ENCODE results near the gene OR10T2.

The OR10T2 gene

DNA sequence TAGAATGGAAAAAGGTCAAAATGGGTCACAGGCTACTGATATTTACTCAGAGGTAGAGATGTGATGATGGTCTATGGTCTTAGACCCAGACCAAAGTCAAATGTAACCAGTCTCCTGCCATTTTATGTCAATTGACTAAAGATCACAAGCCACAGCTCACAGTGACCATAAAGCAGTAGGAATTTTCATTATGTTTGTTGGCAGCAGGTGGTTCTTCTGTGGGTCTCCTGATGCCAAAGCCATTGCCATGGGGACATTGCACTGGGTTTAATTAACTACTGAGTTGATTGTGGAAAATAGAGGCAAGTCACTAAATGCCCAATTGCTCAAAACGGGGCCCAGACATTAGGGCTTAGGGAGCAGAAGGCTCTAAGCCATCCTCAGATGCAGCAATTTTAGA is 26.9 kb upstream of the OR10T2 start, which contains the start of gene OR10K2:
TSS of gene OR10K2 (minus strand) at position 101 of the 400 bp plus-strand sequence. CDS start 5,371 bp downstream, outside the sequence.
- Histone ChIP-seq H3K23ac (ENCODE audit: low read length) (no peak within 1 kb of the TSS), H3K4me2 (ENCODE audit: low read length) (no peak within 1 kb of the TSS), H3K9me3 (ENCODE audit: insufficient read depth, low read depth, low read length) (no peaks in the 10 kb centered on the region), H4K91ac (ENCODE audit: low read depth, low read length) (no peak within 1 kb of the TSS), H3K4me3 (ENCODE audit: low read depth, low read length) (no peak within 1 kb of the TSS), H3K27ac (ENCODE audit: low read depth, low read length) (no peak within 1 kb of the TSS), H3K79me1 (ENCODE audit: low read length) (no peaks in the 10 kb centered on the region), H3K27me3 (ENCODE audit: insufficient read depth, low read length) (no peaks in the 10 kb centered on the region), H4K12ac (ENCODE audit: low read depth, low read length) (no peak within 1 kb of the TSS), H3K18ac (ENCODE audit: low read length) (no peak within 1 kb of the TSS), H2AK5ac (ENCODE audit: low read length) (no peak within 1 kb of the TSS), H3K4ac (ENCODE audit: low read depth, low read length) (no peak within 1 kb of the TSS), H3K14ac (ENCODE audit: low read length) (no peak within 1 kb of the TSS), H3K36me3 (ENCODE audit: control insufficient read depth in 1 of 2, insufficient read depth in 2 of 2, low read length in 2 of 2) (no peaks in the 10 kb centered on the region), H2AFZ (ENCODE audit: insufficient read depth, low read length, poor library complexity) (no peak within 1 kb of the TSS), H2BK12ac (ENCODE audit: low read length) (no peak within 1 kb of the TSS), H3K9ac (ENCODE audit: low read length) (no peak within 1 kb of the TSS), H2BK5ac (ENCODE audit: low read depth, low read length, poor library complexity) (no peak within 1 kb of the TSS), H2BK120ac (ENCODE audit: insufficient read depth, low read length, poor library complexity) (no peak within 1 kb of the TSS), H3K4me1 (ENCODE audit: control insufficient read depth in 1 of 2, insufficient read depth in 2 of 2, low read length in 2 of 2) (no peaks in the 10 kb centered on the region), H3K79me2 (ENCODE audit: control insufficient read depth, insufficient read depth, low read length, poor library complexity) (no peaks in the 10 kb centered on the region), H4K8ac (ENCODE audit: low read depth, low read length) (no peak within 1 kb of the TSS)
- no peak for DNase-seq
- no CpG with 5 or more reads among the region's 1 CpG for WGBS (ENCODE audit: extremely low coverage, insufficient coverage, insufficient read length)

DNA sequence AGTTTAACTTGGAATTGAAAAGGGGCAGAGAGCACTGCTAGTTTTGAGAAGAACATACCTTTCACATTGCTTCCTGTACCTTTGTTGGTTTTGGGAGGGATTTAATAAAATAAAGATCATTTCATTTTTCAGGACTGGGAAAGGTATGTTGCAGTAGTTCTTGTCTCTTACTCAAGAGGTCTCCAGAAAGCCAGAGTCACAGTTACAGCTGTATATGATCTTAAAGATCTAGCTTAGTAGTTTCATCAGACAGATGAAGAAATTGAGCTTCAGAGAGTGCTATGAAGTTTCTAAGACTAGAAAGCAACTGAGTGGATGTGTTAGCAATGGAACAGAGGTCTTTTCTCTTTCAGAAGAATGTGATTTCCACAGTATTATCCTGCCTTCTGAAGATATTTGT is 25.8 kb upstream of the OR10T2 start:
- Histone ChIP-seq H2AK5ac (ENCODE audit: low read length) (no peak overlapping the region), H2AFZ (ENCODE audit: insufficient read depth, low read length, poor library complexity) (no peak overlapping the region), H3K79me1 (ENCODE audit: low read length) (no peaks in the 10 kb centered on the region), H3K4ac (ENCODE audit: low read depth, low read length) (no peak overlapping the region), H3K9ac (ENCODE audit: low read length) (no peak overlapping the region), H3K4me3 (ENCODE audit: low read depth, low read length) (no peak overlapping the region), H4K8ac (ENCODE audit: low read depth, low read length) (no peak overlapping the region), H3K4me2 (ENCODE audit: low read length) (no peak overlapping the region), H4K12ac (ENCODE audit: low read depth, low read length) (no peak overlapping the region), H3K27me3 (ENCODE audit: insufficient read depth, low read length) (no peaks in the 10 kb centered on the region), H3K9me3 (ENCODE audit: insufficient read depth, low read depth, low read length) (no peaks in the 10 kb centered on the region), H3K14ac (ENCODE audit: low read length) (no peak overlapping the region), H3K36me3 (ENCODE audit: control insufficient read depth in 1 of 2, insufficient read depth in 2 of 2, low read length in 2 of 2) (no peaks in the 10 kb centered on the region), H3K79me2 (ENCODE audit: control insufficient read depth, insufficient read depth, low read length, poor library complexity) (no peaks in the 10 kb centered on the region), H2BK120ac (ENCODE audit: insufficient read depth, low read length, poor library complexity) (no peak overlapping the region), H3K27ac (ENCODE audit: low read depth, low read length) (no peak overlapping the region), H3K18ac (ENCODE audit: low read length) (no peak overlapping the region), H3K23ac (ENCODE audit: low read length) (no peak overlapping the region), H2BK5ac (ENCODE audit: low read depth, low read length, poor library complexity) (no peak overlapping the region), H4K91ac (ENCODE audit: low read depth, low read length) (no peak overlapping the region), H2BK12ac (ENCODE audit: low read length) (no peak overlapping the region), H3K4me1 (ENCODE audit: control insufficient read depth in 1 of 2, insufficient read depth in 2 of 2, low read length in 2 of 2) (no peaks in the 10 kb centered on the region)
- no peak for DNase-seq

GRCh38 chr1:158422212-158422611 is 22.9 kb upstream of the OR10T2 start:
- Histone ChIP-seq H3K9ac (ENCODE audit: low read length) (no peak overlapping the region), H3K79me1 (ENCODE audit: low read length) (no peaks in the 10 kb centered on the region), H3K4me1 (ENCODE audit: control insufficient read depth in 1 of 2, insufficient read depth in 2 of 2, low read length in 2 of 2) (no peaks in the 10 kb centered on the region), H3K18ac (ENCODE audit: low read length) (no peak overlapping the region), H3K27me3 (ENCODE audit: insufficient read depth, low read length) (no peaks in the 10 kb centered on the region), H2BK5ac (ENCODE audit: low read depth, low read length, poor library complexity) (no peak overlapping the region), H3K9me3 (ENCODE audit: insufficient read depth, low read depth, low read length) (no peaks in the 10 kb centered on the region), H3K27ac (ENCODE audit: low read depth, low read length) (no peak overlapping the region), H3K4me3 (ENCODE audit: low read depth, low read length) (no peak overlapping the region), H2AFZ (ENCODE audit: insufficient read depth, low read length, poor library complexity) (no peak overlapping the region), H3K23ac (ENCODE audit: low read length) (no peak overlapping the region), H3K14ac (ENCODE audit: low read length) (no peak overlapping the region), H3K36me3 (ENCODE audit: control insufficient read depth in 1 of 2, insufficient read depth in 2 of 2, low read length in 2 of 2) (no peaks in the 10 kb centered on the region), H2BK12ac (ENCODE audit: low read length) (no peak overlapping the region), H3K4ac (ENCODE audit: low read depth, low read length) (no peak overlapping the region), H2BK120ac (ENCODE audit: insufficient read depth, low read length, poor library complexity) (no peak overlapping the region), H4K91ac (ENCODE audit: low read depth, low read length) (no peak overlapping the region), H3K79me2 (ENCODE audit: control insufficient read depth, insufficient read depth, low read length, poor library complexity) (no peaks in the 10 kb centered on the region), H4K8ac (ENCODE audit: low read depth, low read length) (no peak overlapping the region), H4K12ac (ENCODE audit: low read depth, low read length) (no peak overlapping the region), H3K4me2 (ENCODE audit: low read length) (no peak overlapping the region), H2AK5ac (ENCODE audit: low read length) (no peak overlapping the region)
- no peak for DNase-seq

GRCh38 chr1:158417586-158417985 is 18.3 kb upstream of the OR10T2 start:
- Histone ChIP-seq H3K27me3 (ENCODE audit: insufficient read depth, low read length) (no peaks in the 10 kb centered on the region), H3K4ac (ENCODE audit: low read depth, low read length) (no peak overlapping the region), H3K4me3 (ENCODE audit: low read depth, low read length) (no peak overlapping the region), H3K4me2 (ENCODE audit: low read length) (no peak overlapping the region), H2AFZ (ENCODE audit: insufficient read depth, low read length, poor library complexity) (no peak overlapping the region), H3K9ac (ENCODE audit: low read length) (no peak overlapping the region), H3K27ac (ENCODE audit: low read depth, low read length) (no peak overlapping the region), H4K91ac (ENCODE audit: low read depth, low read length) (no peak overlapping the region), H3K23ac (ENCODE audit: low read length) (no peak overlapping the region), H3K4me1 (ENCODE audit: control insufficient read depth in 1 of 2, insufficient read depth in 2 of 2, low read length in 2 of 2) (no peaks in the 10 kb centered on the region), H2AK5ac (ENCODE audit: low read length) (no peak overlapping the region), H4K8ac (ENCODE audit: low read depth, low read length) (no peak overlapping the region), H3K14ac (ENCODE audit: low read length) (no peak overlapping the region), H3K18ac (ENCODE audit: low read length) (no peak overlapping the region), H2BK5ac (ENCODE audit: low read depth, low read length, poor library complexity) (no peak overlapping the region), H2BK120ac (ENCODE audit: insufficient read depth, low read length, poor library complexity) (no peak overlapping the region), H4K12ac (ENCODE audit: low read depth, low read length) (no peak overlapping the region), H3K36me3 (ENCODE audit: control insufficient read depth in 1 of 2, insufficient read depth in 2 of 2, low read length in 2 of 2) (no peaks in the 10 kb centered on the region), H2BK12ac (ENCODE audit: low read length) (no peak overlapping the region), H3K9me3 (ENCODE audit: insufficient read depth, low read depth, low read length) (no peaks in the 10 kb centered on the region), H3K79me1 (ENCODE audit: low read length) (no peaks in the 10 kb centered on the region), H3K79me2 (ENCODE audit: control insufficient read depth, insufficient read depth, low read length, poor library complexity) (no peaks in the 10 kb centered on the region)
- no peak for DNase-seq
